Panc1 (cell line): Measurements from ENCODE around the gene FAM20B. TPM values are rescaled to one million over a fixed set of nuclear protein-coding genes. Genes with fewer than 3 reads are reported as not detected.

Source experiments
- ATAC-seq: fragments of 200-7000 bp; cut with Tn5 transposase; 2 replicates; pipeline ENCODE4 v1.9.1; 2020; ENCODE audit warnings: mild to moderate bottlenecking, moderate library complexity
- BruUV-seq: library from RNA; stranded (reverse); fragments of 400-500 nt; replicated peaks from 2 replicates; lab custom pipeline; 2021; lab: Mats Ljungman, UMichigan
- CTCF ChIA-PET: fragments of 300-600 bp; sonication (Branson Sonifier 250); formaldehyde crosslinking; loops from one replicate; lab custom pipeline; 2022; ENCODE audit warnings: antibody characterized with exemption; lab: Charles Lee
- POLR2A ChIA-PET: fragments of 300-600 bp; sonication (Branson Sonifier 250); formaldehyde crosslinking; loops from one replicate; lab custom pipeline; 2022; ENCODE audit warnings: antibody characterized with exemption; lab: Charles Lee
- DNase-seq: peaks from one replicate; pipeline ENCODE4 v3.0.0-alpha.2; 2010; ENCODE audit warnings: low read depth, low spot score
- H3K27ac ChIP-seq: 2 replicates; pipeline ENCODE4 v1.5.1; 2011; ENCODE audit warnings: mild to moderate bottlenecking, low read length, inconsistent platforms
- H3K27me3 ChIP-seq: fragments of 200-500 bp; sonication (Bioruptor generic); 2 replicates; pipeline ENCODE4 v1.6.0; 2014; ENCODE audit warnings: low read length, inconsistent platforms; ENCODE audit not compliant: control insufficient read depth, insufficient read depth
- H3K36me3 ChIP-seq: fragments of 200-500 bp; sonication (Bioruptor generic); 2 replicates; pipeline ENCODE4 v1.5.1; 2014; ENCODE audit warnings: inconsistent platforms, mild to moderate bottlenecking, low read length, moderate library complexity; ENCODE audit not compliant: control insufficient read depth, insufficient read depth
- H3K4me1 ChIP-seq: 2 replicates; pipeline ENCODE4 v1.5.1; 2011; ENCODE audit warnings: inconsistent platforms, mild to moderate bottlenecking, low read length, moderate library complexity; ENCODE audit not compliant: control insufficient read depth, insufficient read depth
- H3K4me3 ChIP-seq, 2 experiments: 2 replicates each; pipeline ENCODE4 v1.5.1; 2011 to 2012; ENCODE audit warnings: low read depth in 2 of 2, low read length in 2 of 2, mild to moderate bottlenecking in 2 of 2, inconsistent platforms in 1 of 2, moderate library complexity in 1 of 2
- H3K9me3 ChIP-seq: fragments of 200-500 bp; sonication (Bioruptor generic); 2 replicates; pipeline ENCODE4 v1.5.1; 2014; ENCODE audit warnings: low read depth, mild to moderate bottlenecking, inconsistent platforms, low read length, moderate library complexity; ENCODE audit not compliant: control insufficient read depth, insufficient read depth
- CTCF ChIP-seq: fragments of 450-650 bp; IDR thresholded peaks from 2 replicates; pipeline ENCODE4 v1.5.1; 2017; ENCODE audit warnings: mild to moderate bottlenecking
- POLR2AphosphoS5 ChIP-seq: IDR thresholded peaks from 2 replicates; pipeline ENCODE4 v1.6.1; 2012; ENCODE audit warnings: mild to moderate bottlenecking, low read depth, low read length, moderate library complexity
- REST ChIP-seq, 2 experiments: IDR thresholded peaks; 2 replicates each; pipeline ENCODE4 v1.6.1; 2011 to 2012; ENCODE audit warnings: low read depth in 2 of 2, control low read depth in 1 of 2, low read length in 1 of 2, mild to moderate bottlenecking in 1 of 2, moderate library complexity in 1 of 2; ENCODE audit not compliant: insufficient read depth in 1 of 2
- SIN3A ChIP-seq: IDR thresholded peaks from 2 replicates; pipeline ENCODE4 v1.6.1; 2012; ENCODE audit warnings: low read depth, mild to moderate bottlenecking, low read length, moderate library complexity, borderline replicate concordance; ENCODE audit not compliant: insufficient read depth
- TCF7L2 ChIP-seq: IDR thresholded peaks from 2 replicates; pipeline ENCODE4 v1.6.1; 2011; ENCODE audit warnings: mild to moderate bottlenecking, low read depth, low read length, inconsistent platforms
- in situ Hi-C: cut with HindIII; loops from 2 replicates; pipeline ENCODE4 v1.10.0; 2016; ENCODE audit warnings: low sequenced_read_pairs, low pct_unique_long_range_greater_than_20kb
- intact Hi-C: fragments of 100-400 bp; cut with micrococcal nuclease; formaldehyde crosslinking; loops from one replicate; pipeline ENCODE4 v1.10.0; 2022; ENCODE audit not compliant: unreplicated experiment
- total RNA-seq: library from RNA; stranded (reverse); gene quantifications from one replicate; pipeline ENCODE4 v1.2.1, GENCODE V29; 2021; ENCODE audit not compliant: unreplicated experiment

Gene FAM20B
- total RNA-seq, 1 experiment from 2014 or later = 49.9 TPM

GRCh38 chr1:178997428-178997827 is 28.3 kb upstream of the FAM20B start:
- no peak for ATAC-seq
- intact Hi-C loops (no loop called here), in situ Hi-C loops (no loop called here)
- BruUV-seq = no TSS peak
- Histone ChIP-seq H3K27me3 (no peaks in the 10 kb centered on the region), H3K4me1 (no peaks in the 10 kb centered on the region), H3K36me3 (no peaks in the 10 kb centered on the region), H3K4me3 (no peak overlapping the region), H3K9me3 (no peaks in the 10 kb centered on the region), H3K27ac (no peak overlapping the region)
- no peak for DNase-seq
- TF ChIP-seq CTCF (no peak), TCF7L2 (no peak), REST (IDR thresholded peaks at IDR 0.05; ENCODE audit: insufficient read depth in 1 of 2, low read depth in 2 of 2, low read length in 1 of 2) (no peak), POLR2AphosphoS5 (no peak), SIN3A (no peak)
- CTCF ChIA-PET = no interaction called here
- POLR2A ChIA-PET = no interaction called here

- Histone ChIP-seq H3K4me1 (no peaks in the 10 kb centered on the region), H3K27ac (no peak overlapping the region), H3K9me3 (no peaks in the 10 kb centered on the region), H3K4me3 (no peak overlapping the region), H3K27me3 (no peaks in the 10 kb centered on the region), H3K36me3 (no peaks in the 10 kb centered on the region)
- ATAC-seq (no peak), DNase-seq (no peak)
- TF ChIP-seq CTCF = no peak
- TF ChIP-seq TCF7L2 = no peak
- TF ChIP-seq REST (IDR thresholded peaks at IDR 0.05; ENCODE audit: insufficient read depth in 1 of 2, low read depth in 2 of 2, low read length in 1 of 2) = no peak
- TF ChIP-seq SIN3A = no peak
- TF ChIP-seq POLR2AphosphoS5 = no peak
- BruUV-seq = no TSS peak
- ChIA-PET POLR2A (no interaction called here), CTCF (no interaction called here)
- intact Hi-C loops (no loop called here), in situ Hi-C loops (no loop called here)
Observed at GRCh38 chr1:178998295-178998694, 27.4 kb upstream of the FAM20B start.
